DOHH2 (cell line): Measurements from ENCODE around the gene ZIM2.

ENCODE experiments used
- CTCF ChIP-seq: fragments of 200-600 bp; sonication (generic); IDR thresholded peaks from one replicate; pipeline ENCODE4 v1.5.1; 2014; ENCODE audit warnings: antibody characterized with exemption, mild to moderate bottlenecking, low read depth, low read length; ENCODE audit not compliant: poor library complexity, severe bottlenecking
- EZH2phosphoT487 ChIP-seq: fragments of 200-600 bp; sonication (generic); IDR thresholded peaks from 2 replicates; pipeline ENCODE4 v1.6.1; 2017; ENCODE audit warnings: borderline replicate concordance, mild to moderate bottlenecking, antibody characterized with exemption, low read length, moderate library complexity, mixed read lengths

DNA sequence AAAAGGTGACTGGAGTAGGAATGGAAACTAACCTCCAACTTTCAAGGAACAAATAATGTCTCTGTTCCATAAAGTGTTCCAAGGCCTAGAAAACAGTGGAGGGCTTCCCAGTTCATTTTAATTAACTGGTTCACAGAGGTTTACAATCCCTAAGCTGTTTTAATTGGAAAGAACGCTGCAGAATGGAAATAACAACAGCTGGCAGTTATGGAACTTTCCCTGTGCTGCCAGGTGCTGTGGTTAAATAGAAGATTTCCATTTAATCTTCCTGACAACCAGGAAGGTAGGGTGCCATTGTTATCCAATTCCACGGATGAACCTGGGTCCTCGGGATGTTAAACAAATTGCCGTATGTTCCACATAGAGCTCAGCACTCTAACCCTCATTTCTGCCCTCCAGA is 22.2 kb upstream of the ZIM2 start:
- TF ChIP-seq EZH2phosphoT487 = no peak
- no peak for TF ChIP-seq CTCF
